Thyroid gland (tissue), 4 donors: Measurements from ENCODE around the gene NUBP1. TPM values are rescaled to one million over a fixed set of nuclear protein-coding genes. Genes with fewer than 3 reads are reported as not detected.
"Not testable (repeated sequence)": the region's sequence is repeated elsewhere in the genome, so short reads cannot be mapped to it uniquely, and the experiment has no call there.

Experiments used
- DNase-seq, 2 donors: peaks; one replicate each; pipeline ENCODE4 v3.0.0-alpha.2; 2019
- H3K27ac ChIP-seq, 3 donors: fragments of 200-600 bp; sonication (generic); 1 replicate in 2 of 3; 2 replicates in 1 of 3; pipeline ENCODE4 v1.5.1; 2016 to 2019; ENCODE audit warnings: mild to moderate bottlenecking in 1 of 3, moderate library complexity in 1 of 3
- H3K27me3 ChIP-seq: fragments of 200-600 bp; sonication (generic); one replicate; pipeline ENCODE4 v1.5.1; 2019
- H3K36me3 ChIP-seq, 2 donors: fragments of 200-600 bp; sonication (generic); one replicate each; pipeline ENCODE4 v1.5.1; 2016 to 2019
- H3K4me1 ChIP-seq, 2 donors: fragments of 200-600 bp; sonication (generic); one replicate each; pipeline ENCODE4 v1.5.1; 2017 to 2019
- H3K4me3 ChIP-seq, 3 donors: fragments of 200-600 bp; sonication (generic); replicated peaks in 1 of 3; 1 replicate in 2 of 3; 2 replicates in 1 of 3; pipeline ENCODE4 v1.5.1; 2016; ENCODE audit warnings: mild to moderate bottlenecking in 1 of 3
- H3K9me3 ChIP-seq: fragments of 200-600 bp; sonication (generic); one replicate; pipeline ENCODE4 v1.5.1; 2017
- POLR2A ChIP-seq, 2 donors: fragments of 450-650 bp; IDR thresholded peaks; one replicate each; pipeline ENCODE4 v1.6.1; 2017; ENCODE audit warnings: antibody characterized with exemption in 2 of 2, mild to moderate bottlenecking in 2 of 2, moderate library complexity in 1 of 2
- WGBS, 2 donors: methylation state at CpG; one replicate each; pipeline ENCODE4 v1.1.5; 2017; 5-methylcytosine and 5-hydroxymethylcytosine counted together
- intact Hi-C: fragments of 100-400 bp; cut with DNase I; formaldehyde crosslinking; loops from one replicate; pipeline ENCODE4 v1.15.1; 2023
- total RNA-seq, 4 donors: library from RNA; depleted of rRNA; stranded (reverse); fragments of >200 nt; gene quantifications; one replicate each; pipeline ENCODE4 v1.2.3, GENCODE V29; 2016
- TF ChIP-seq, protein P1 (sequence below), 6 experiments: fragments of 200-600 bp in 3 of 6; fragments of 450-650 bp in 3 of 6; sonication (generic) in 3 of 6; IDR thresholded peaks; one replicate each; pipeline ENCODE4 v1.5.1; 2016 to 2019; ENCODE audit warnings: antibody characterized with exemption in 6 of 6, mild to moderate bottlenecking in 2 of 6, inconsistent platforms in 1 of 6, moderate library complexity in 1 of 6

The NUBP1 gene
- total RNA-seq, 4 donors from 2014 or later = 28.0 to 42.4 (median 33.6) TPM

DNA sequence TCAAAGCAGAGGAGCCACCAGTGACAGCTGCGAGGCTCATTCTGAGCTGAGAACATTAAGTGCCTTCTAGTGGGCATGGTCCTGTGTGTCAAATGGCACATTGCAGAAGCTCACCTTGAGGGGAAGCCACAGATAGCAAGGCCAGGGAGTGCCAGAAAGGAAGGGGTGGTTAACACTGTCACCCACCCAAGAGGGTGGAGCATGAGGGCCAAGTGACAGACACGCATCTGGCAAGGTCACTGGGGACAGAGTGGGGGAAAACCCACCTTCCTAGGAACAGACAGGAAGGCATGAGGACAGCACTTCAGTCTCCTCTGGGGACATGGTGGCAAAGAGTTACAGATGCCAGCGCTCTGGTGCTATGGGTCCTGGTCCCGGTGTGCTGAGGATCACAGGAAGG, 22.1 kb downstream of the NUBP1 start:
- Histone ChIP-seq H3K4me3 (no peak overlapping the region), H3K27ac (no peak overlapping the region), H3K36me3 (peaks cover 15 to 45% of the 10 kb centered on the region in 2 donors), H3K4me1 (no peaks in the 10 kb centered on the region), H3K9me3 (no peaks in the 10 kb centered on the region), H3K27me3 (no peaks in the 10 kb centered on the region)
- intact Hi-C loops = no loop called here
- DNase-seq = no peak
- no peak for TF ChIP-seq POLR2A (IDR thresholded peaks at IDR 0.05)
- TF ChIP-seq, protein P1, sequence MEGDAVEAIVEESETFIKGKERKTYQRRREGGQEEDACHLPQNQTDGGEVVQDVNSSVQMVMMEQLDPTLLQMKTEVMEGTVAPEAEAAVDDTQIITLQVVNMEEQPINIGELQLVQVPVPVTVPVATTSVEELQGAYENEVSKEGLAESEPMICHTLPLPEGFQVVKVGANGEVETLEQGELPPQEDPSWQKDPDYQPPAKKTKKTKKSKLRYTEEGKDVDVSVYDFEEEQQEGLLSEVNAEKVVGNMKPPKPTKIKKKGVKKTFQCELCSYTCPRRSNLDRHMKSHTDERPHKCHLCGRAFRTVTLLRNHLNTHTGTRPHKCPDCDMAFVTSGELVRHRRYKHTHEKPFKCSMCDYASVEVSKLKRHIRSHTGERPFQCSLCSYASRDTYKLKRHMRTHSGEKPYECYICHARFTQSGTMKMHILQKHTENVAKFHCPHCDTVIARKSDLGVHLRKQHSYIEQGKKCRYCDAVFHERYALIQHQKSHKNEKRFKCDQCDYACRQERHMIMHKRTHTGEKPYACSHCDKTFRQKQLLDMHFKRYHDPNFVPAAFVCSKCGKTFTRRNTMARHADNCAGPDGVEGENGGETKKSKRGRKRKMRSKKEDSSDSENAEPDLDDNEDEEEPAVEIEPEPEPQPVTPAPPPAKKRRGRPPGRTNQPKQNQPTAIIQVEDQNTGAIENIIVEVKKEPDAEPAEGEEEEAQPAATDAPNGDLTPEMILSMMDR (IDR thresholded peaks at IDR 0.05) = no peak
- 85 to 96% methylated on average over 4 of the region's 4 CpGs for WGBS, 2 donors

DNA sequence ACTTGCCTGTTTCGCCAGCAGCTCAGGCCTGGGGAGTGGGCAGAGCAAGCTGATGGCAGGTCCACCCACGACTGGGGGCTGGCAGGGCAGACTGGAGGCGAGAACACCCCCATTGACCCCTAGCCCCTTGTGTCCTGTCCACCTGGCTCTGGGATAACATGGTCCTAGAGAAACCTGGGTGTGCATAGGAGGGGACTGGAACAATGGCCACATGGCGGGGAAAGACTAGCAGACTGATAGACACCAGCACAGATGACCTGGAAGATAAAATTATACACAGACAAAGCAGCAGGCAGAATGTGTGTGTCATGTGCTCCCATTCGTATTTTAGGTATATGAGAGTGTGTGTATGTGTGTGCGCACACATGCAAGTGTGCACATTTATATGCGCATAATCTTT, 23.5 kb downstream of the NUBP1 start:
- H3K27ac ChIP-seq = no peak overlapping the region
- no peak for DNase-seq
- no peak overlapping the region for H3K4me3 ChIP-seq
- TF ChIP-seq, protein P1 (IDR thresholded peaks at IDR 0.05) = no peak
- no peak for TF ChIP-seq POLR2A (IDR thresholded peaks at IDR 0.05)
- peaks cover 3 to 32% of the 10 kb centered on the region in 2 donors for H3K36me3 ChIP-seq
- H3K27me3 ChIP-seq = no peaks in the 10 kb centered on the region
- H3K9me3 ChIP-seq = no peaks in the 10 kb centered on the region
- intact Hi-C loops = no loop called here
- no peaks in the 10 kb centered on the region for H3K4me1 ChIP-seq
- WGBS, 2 donors = 95 to 98% methylated on average over 4 to 6 of the region's 7 CpGs

DNA sequence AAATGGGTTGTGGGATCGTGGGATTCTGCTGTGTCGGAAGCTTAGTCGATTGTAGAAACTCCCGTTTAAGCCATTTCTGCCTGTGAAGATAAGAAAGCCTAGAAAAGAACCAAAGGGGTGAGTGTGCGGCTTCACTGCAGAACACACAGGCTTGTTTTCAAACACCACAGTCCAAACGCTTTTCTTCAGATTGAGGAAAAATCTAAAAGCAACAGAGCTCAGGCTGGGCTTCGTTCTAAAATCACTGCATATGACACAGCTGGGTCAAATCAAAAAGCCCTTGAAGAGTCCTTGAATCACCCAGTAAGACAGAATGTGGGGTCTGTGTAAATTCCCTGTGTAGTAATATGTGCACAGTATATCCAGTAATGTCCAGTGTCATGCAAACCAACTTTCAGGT, 25.7 kb downstream of the NUBP1 start:
- Histone ChIP-seq H3K36me3 (peaks cover 0 to 11% of the 10 kb centered on the region in 2 donors), H3K9me3 (no peaks in the 10 kb centered on the region), H3K27ac (no peak overlapping the region), H3K4me3 (no peak overlapping the region), H3K4me1 (no peaks in the 10 kb centered on the region), H3K27me3 (no peaks in the 10 kb centered on the region)
- WGBS, 2 donors = 85 to 87% methylated on average over 7 of the region's 7 CpGs
- TF ChIP-seq, protein P1 (IDR thresholded peaks at IDR 0.05) = no peak
- TF ChIP-seq POLR2A (IDR thresholded peaks at IDR 0.05) = no peak
- intact Hi-C loops = no loop called here
- no peak for DNase-seq

DNA sequence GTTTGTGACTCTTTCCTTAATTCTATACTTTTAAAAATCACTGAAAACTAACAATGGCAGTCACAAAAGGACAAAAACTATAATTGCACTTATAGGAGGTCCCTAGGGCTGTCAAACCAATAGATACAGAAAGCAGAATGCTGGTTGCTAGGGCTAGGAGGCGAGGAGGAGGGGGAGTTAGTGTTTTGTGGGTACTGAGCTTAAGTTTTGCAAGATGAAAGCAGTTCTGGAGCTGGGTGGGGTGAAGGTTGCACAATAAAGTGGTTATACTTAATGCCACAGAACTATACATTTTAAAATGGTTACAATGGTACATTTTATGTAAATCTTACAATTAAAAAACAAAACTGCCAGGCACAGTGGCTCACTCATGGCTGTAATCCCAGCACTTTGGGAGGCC, 27.3 kb downstream of the NUBP1 start:
- Histone ChIP-seq H3K36me3 (peaks cover 0 to 9% of the 10 kb centered on the region in 2 donors), H3K4me3 (no peak overlapping the region), H3K27me3 (no peaks in the 10 kb centered on the region), H3K4me1 (peaks cover 0 to 4% of the 10 kb centered on the region in 2 donors), H3K27ac (no peak overlapping the region), H3K9me3 (no peaks in the 10 kb centered on the region)
- WGBS, 2 donors = 91 to 94% methylated on average over 1 of the region's 1 CpG
- no peak for TF ChIP-seq POLR2A (IDR thresholded peaks at IDR 0.05)
- TF ChIP-seq, protein P1 (IDR thresholded peaks at IDR 0.05) = no peak
- intact Hi-C loops = no loop called here
- no peak for DNase-seq

DNA sequence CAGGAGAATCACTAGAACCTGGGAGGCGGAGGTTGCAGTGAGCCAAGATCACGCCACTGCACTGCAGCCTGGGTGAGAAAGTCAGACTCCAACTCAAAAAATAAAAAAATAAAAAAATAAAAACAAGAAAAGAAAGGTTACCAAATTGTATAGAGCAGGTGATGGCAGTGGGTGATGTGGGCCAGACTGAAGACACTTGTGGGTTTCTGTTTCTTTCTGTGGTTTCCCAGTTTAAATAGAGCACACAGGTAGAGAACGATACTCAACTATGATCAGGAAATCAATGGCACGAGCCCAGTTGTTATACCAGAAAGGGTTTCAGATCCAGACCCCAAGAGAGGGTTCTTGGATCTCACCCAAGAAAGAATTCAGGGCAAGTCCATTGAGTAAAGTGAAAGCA, 32.6 kb downstream of the NUBP1 start:
- H3K9me3 ChIP-seq = no peaks in the 10 kb centered on the region
- intact Hi-C loops = no loop called here
- WGBS, 2 donors = 72 to 79% methylated on average over 4 of the region's 4 CpGs
- H3K4me1 ChIP-seq = peaks cover 0 to 4% of the 10 kb centered on the region in 2 donors
- no peak for TF ChIP-seq POLR2A (IDR thresholded peaks at IDR 0.05)
- TF ChIP-seq, protein P1 (IDR thresholded peaks at IDR 0.05) = no peak
- no peak for DNase-seq
- no peak overlapping the region for H3K27ac ChIP-seq
- no peaks in the 10 kb centered on the region for H3K27me3 ChIP-seq
- no peaks in the 10 kb centered on the region for H3K36me3 ChIP-seq
- no peak overlapping the region for H3K4me3 ChIP-seq

DNA sequence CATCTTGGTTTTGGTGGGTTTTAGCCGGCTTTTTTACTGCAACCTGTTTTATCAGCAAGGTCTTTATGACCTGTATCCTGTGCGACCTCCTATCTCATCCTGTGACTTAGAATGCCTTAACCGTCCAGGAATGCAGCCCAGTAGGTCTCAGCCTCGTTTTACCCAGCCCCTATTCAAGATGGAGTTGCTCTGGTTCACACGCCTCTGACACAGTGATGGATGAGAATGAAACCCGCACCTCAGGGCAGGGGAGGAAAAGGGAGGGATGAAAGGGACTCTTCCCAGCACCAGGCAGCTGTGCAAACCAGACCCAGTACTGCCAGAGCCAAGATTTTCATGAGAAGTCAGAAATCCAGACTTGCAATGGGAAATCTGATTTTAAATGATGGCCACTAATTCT, 33.3 kb downstream of the NUBP1 start:
- H3K36me3 ChIP-seq = not testable (repeated sequence)
- 79 to 85% methylated on average over 6 of the region's 6 CpGs for WGBS, 2 donors

More for the DNA sequence above, 33.3 kb downstream of the NUBP1 start:
- H3K27ac ChIP-seq, DNase-seq, H3K4me1 ChIP-seq, H3K27me3 ChIP-seq, H3K4me3 ChIP-seq, H3K9me3 ChIP-seq, intact Hi-C loops: not testable (repeated sequence)
